HUES48 (cell line): Measurements from ENCODE around the gene CENPH.
"Not testable (repeated sequence)": the region's sequence is repeated elsewhere in the genome, so short reads cannot be mapped to it uniquely, and the experiment has no call there.

Experiments
- H3K27ac ChIP-seq: one replicate; pipeline ENCODE4 v1.7.0; 2013; ENCODE audit warnings: low read depth, low read length, inconsistent platforms
- H3K27me3 ChIP-seq: 2 replicates; pipeline ENCODE4 v1.6.1; 2013; ENCODE audit warnings: mild to moderate bottlenecking, low read length; ENCODE audit not compliant: control insufficient read depth, insufficient read depth
- H3K36me3 ChIP-seq: 2 replicates; pipeline ENCODE4 v1.6.1; 2013; ENCODE audit warnings: low read length; ENCODE audit not compliant: control insufficient read depth, insufficient read depth
- H3K4me1 ChIP-seq: 2 replicates; pipeline ENCODE4 v1.6.1; 2013; ENCODE audit warnings: mild to moderate bottlenecking, low read length; ENCODE audit not compliant: control insufficient read depth, insufficient read depth
- H3K4me3 ChIP-seq: 2 replicates; pipeline ENCODE4 v1.5.1; 2013; ENCODE audit warnings: mild to moderate bottlenecking, low read depth, low read length
- H3K9ac ChIP-seq: 2 replicates; pipeline ENCODE4 v1.6.1; 2013; ENCODE audit warnings: mild to moderate bottlenecking, low read depth, low read length, moderate library complexity
- H3K9me3 ChIP-seq: 2 replicates; pipeline ENCODE4 v1.6.1; 2013; ENCODE audit warnings: low read length; ENCODE audit not compliant: control insufficient read depth, insufficient read depth

CENPH gene

GRCh38 chr5:69230181-69230580 is 40.8 kb downstream of the CENPH start:
- peaks cover 37% of the 10 kb centered on the region for H3K36me3 ChIP-seq
- H3K4me1 ChIP-seq: 0 out of 2 replicates have a peak, but pooled peaks cover 3% of the 10 kb centered on the region
- no peaks in the 10 kb centered on the region for H3K9me3 ChIP-seq
- H3K27me3 ChIP-seq: no peaks in the 10 kb centered on the region
- no peak overlapping the region for H3K4me3 ChIP-seq
- H3K9ac ChIP-seq: no peak overlapping the region
- no peak overlapping the region for H3K27ac ChIP-seq

DNA sequence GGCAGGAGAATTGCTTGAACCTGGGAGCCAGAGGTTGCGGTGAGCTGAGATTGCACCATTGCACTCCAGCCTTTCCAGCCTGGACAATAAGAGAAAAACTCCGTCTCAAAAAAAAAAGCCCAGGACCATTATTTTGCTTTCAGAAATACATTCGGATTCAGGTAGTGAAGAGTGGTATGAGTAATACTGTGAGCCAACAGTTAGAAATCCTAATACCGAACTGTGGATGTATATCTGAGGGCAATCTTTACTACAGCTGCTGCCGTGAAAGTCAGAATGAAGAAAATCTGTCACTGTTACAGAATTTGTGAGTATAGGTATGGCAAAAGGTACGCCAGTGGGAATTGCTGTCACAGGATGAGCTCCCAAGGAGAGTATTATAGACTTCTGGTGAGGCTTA is 41.9 kb downstream of the CENPH start:
- H3K27me3 ChIP-seq: no peaks in the 10 kb centered on the region
- H3K36me3 ChIP-seq: peaks cover 33% of the 10 kb centered on the region
- no peak overlapping the region for H3K4me3 ChIP-seq
- H3K9ac ChIP-seq: no peak overlapping the region
- no peaks in the 10 kb centered on the region for H3K9me3 ChIP-seq
- 0 out of 2 replicates have a peak, but pooled peaks cover 3% of the 10 kb centered on the region for H3K4me1 ChIP-seq
- H3K27ac ChIP-seq: no peak overlapping the region

GRCh38 chr5:69231851-69232250 is 42.5 kb downstream of the CENPH start:
- Histone ChIP-seq H3K9ac (no peak overlapping the region), H3K9me3 (no peaks in the 10 kb centered on the region), H3K4me1 (0 out of 2 replicates have a peak, but pooled peaks cover 3% of the 10 kb centered on the region), H3K36me3 (peaks cover 32% of the 10 kb centered on the region), H3K4me3 (no peak overlapping the region), H3K27me3 (no peaks in the 10 kb centered on the region), H3K27ac (no peak overlapping the region)

DNA sequence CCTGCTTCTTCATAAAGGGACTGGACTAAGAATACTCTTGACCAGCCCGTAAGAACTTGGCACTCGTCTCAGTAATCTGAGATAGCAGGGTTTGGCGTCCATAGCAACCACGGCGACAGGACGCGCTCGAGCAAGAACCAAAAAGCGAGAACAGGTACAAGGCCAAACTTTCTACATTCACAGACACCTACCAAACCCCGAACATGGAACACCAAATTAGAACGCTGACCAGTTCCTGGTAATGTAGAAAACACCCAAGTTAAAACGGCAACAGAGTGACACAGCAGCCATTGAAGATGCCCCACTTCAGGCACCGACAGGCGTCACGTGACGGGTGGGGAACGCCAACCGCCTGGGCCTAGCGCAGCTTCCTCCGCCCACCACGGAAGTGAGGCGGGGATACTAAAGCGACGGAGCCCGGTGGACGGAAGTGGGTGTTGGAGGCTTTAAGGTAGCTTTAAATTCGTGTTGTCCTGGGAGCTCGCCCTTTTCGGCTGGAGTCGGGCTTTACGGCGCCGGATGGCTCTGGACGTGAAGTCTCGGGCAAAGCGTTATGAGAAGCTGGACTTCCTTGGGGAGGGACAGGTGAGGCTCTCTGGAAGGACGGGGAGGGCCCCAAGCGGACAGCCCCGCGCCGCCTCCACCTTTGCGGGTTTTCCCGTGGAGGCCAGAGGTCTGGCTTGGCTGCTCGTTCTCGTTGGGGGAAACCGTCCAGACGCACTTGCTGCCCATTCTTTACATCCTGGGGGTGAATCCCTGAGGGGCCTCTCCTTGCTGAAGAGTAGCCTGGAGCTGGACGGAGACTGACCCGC is 45.3 kb downstream of the CENPH start, which contains the start of gene CDK7:
Gene CDK7, plus strand, starts transcription at position 430 of the 812 bp plus-strand sequence. Its CDS starts 90 bp downstream, at position 520.
- Histone ChIP-seq H3K27me3 (no peaks in the 10 kb centered on the region), H3K36me3 (peaks cover 35% of the 10 kb centered on the region), H3K9me3 (no peaks in the 10 kb centered on the region), H3K4me3 (peak within 1 kb of the TSS; percentile 82), H3K9ac (peak within 1 kb of the TSS; percentile 77), H3K4me1 (0 out of 2 replicates have a peak, but pooled peaks cover 3% of the 10 kb centered on the region), H3K27ac (peak within 1 kb of the TSS; percentile 84)

GRCh38 chr5:69236733-69237132 is 47.4 kb downstream of the CENPH start:
- H3K27me3 ChIP-seq, H3K4me1 ChIP-seq, H3K9ac ChIP-seq, H3K9me3 ChIP-seq, H3K27ac ChIP-seq, H3K4me3 ChIP-seq: not testable (repeated sequence)
- H3K36me3 ChIP-seq: peaks cover 40% of the 10 kb centered on the region

- H3K4me1 ChIP-seq: 0 out of 2 replicates have a peak, but pooled peaks cover 3% of the 10 kb centered on the region
- H3K36me3 ChIP-seq: peaks cover 43% of the 10 kb centered on the region
- H3K27me3 ChIP-seq: no peaks in the 10 kb centered on the region
- H3K9me3 ChIP-seq: no peaks in the 10 kb centered on the region
- H3K4me3 ChIP-seq: no peak overlapping the region
- H3K27ac ChIP-seq: no peak overlapping the region
- H3K9ac ChIP-seq: no peak overlapping the region
These were observed 48.5 kb downstream of the CENPH start for GRCh38 chr5:69237877-69238276.

DNA sequence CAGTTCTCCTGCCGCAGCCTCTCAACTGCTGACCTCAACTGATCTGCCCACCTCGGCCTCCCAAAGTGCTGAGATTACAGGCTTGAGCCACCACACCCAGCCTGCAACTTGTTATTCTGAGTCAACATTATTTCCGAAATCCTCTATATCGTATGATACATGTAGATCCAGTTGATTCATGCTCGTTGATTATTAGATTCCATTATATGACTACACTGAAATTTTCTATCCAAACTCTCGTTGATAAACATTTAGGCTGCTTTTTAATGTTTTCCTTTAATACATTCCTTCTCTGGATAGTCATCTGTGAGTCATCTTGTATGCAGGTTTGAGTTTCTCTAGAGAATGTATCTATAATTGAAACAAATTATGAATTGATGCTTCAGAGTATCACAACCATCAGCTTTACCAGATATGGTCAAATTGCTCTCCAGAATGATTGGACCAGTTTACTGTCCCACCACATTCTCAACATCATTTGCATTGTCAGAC is 49.4 kb downstream of the CENPH start:
- no peak overlapping the region for H3K9ac ChIP-seq
- H3K27me3 ChIP-seq: no peaks in the 10 kb centered on the region
- no peaks in the 10 kb centered on the region for H3K9me3 ChIP-seq
- no peak overlapping the region for H3K4me3 ChIP-seq
- no peak overlapping the region for H3K27ac ChIP-seq
- H3K4me1 ChIP-seq: 0 out of 2 replicates have a peak, but pooled peaks cover 3% of the 10 kb centered on the region
- peaks cover 43% of the 10 kb centered on the region for H3K36me3 ChIP-seq

DNA sequence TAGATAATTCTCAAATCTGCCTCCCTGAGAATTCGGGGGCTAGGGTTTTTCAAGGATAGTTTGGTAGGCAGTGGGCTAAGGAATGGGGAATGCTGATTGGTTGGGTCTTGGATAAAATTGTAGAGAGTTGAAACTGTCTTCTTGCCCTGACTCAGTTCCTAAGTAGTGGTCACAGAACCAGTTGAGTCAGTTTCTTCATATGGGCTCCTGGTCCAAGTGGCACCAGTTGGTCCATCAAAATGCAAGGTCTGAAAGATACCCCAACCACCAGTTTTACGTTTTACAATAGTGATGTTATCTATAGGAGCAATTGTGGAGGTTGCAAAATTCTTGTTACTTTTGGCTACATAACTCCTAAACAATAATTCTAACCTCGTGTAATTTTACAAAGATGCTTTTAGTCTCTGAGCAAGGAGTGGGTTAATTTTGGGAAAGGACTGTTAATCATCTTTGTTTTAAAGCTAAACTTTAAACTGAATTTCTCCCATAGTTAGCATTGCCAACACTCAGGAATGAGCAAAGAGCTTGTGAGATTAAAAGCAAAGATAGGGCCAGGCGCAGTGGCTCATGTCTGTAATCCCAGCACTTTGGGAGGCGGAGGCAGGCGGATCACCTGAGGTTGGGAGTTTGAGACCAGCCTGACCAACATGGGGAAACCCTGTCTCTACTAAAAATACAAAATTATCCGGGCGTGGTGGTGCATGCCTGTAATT is 53.0 kb downstream of the CENPH start:
- H3K36me3 ChIP-seq: peaks cover 38% of the 10 kb centered on the region
- no peaks in the 10 kb centered on the region for H3K4me1 ChIP-seq
- no peaks in the 10 kb centered on the region for H3K27me3 ChIP-seq
- H3K4me3 ChIP-seq: no peak overlapping the region
- no peak overlapping the region for H3K27ac ChIP-seq
- no peaks in the 10 kb centered on the region for H3K9me3 ChIP-seq
- no peak overlapping the region for H3K9ac ChIP-seq

DNA sequence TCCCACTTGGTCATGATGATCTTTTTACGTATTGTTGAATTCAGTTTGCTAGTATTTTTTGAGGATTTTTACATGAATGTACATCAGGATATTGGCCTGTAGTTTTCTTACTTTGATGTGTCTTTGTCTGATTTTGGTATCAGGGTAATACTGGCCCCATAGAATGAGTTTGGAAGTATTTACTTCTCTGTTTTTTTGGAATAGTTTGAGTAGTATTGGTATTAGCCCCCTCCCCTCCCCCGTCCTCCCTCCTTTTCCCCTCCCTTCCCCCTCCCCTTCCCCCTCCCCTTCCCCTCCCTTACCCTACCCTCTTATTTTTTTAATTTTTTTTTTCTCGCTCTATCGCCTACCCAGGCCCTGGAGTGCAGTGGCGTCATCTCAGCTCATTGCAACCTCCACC is 55.6 kb downstream of the CENPH start:
- no peaks in the 10 kb centered on the region for H3K27me3 ChIP-seq
- H3K36me3 ChIP-seq: peaks cover 12% of the 10 kb centered on the region
- no peaks in the 10 kb centered on the region for H3K9me3 ChIP-seq
- no peak overlapping the region for H3K9ac ChIP-seq
- no peak overlapping the region for H3K4me3 ChIP-seq
- H3K27ac ChIP-seq: no peak overlapping the region
- no peaks in the 10 kb centered on the region for H3K4me1 ChIP-seq

DNA sequence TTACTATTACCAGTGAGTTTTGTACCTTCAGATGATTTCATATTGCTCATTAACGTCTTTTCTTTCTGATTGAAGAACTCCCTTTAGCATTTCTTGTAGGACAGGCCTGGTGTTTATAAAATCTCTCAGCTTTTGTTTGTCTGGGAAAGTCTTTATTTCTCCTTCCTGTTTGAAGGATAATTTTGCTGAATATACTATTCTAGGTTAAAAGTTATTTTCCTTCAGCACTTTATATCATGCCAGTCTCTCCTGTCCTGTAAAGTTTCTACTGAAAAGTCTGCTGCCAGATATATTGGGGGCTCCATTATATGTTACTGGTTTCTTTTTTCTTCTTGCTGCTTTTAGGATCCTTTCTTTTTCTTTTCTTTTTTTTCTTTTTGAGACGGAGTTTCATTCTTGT is 58.6 kb downstream of the CENPH start:
- no peaks in the 10 kb centered on the region for H3K27me3 ChIP-seq
- H3K4me3 ChIP-seq: no peak overlapping the region
- H3K9ac ChIP-seq: no peak overlapping the region
- H3K27ac ChIP-seq: no peak overlapping the region
- no peaks in the 10 kb centered on the region for H3K4me1 ChIP-seq
- peaks cover 10% of the 10 kb centered on the region; the same call in 1 of the 2 replicates for H3K36me3 ChIP-seq
- H3K9me3 ChIP-seq: no peaks in the 10 kb centered on the region

DNA sequence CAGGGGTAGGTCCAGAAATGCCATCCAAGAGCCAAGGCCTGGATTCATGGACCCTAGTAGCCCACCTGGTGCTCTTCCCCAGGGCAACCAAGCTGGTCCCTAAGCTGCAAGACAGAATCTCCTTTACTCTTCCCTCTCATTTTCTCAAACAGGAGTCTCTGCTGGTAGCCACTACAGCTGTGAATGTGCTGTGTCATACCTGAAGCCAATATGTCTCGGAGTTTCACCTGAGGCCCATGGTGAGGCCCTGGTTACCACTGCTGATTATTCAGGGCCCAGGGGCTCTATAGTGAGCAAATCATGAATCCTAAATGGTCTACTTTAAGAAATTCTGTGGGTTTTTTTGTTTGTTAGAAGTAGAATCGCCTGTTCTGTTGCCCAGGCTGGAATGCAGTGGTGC is 61.2 kb downstream of the CENPH start:
- Histone ChIP-seq H3K27me3 (no peaks in the 10 kb centered on the region), H3K4me3 (no peak overlapping the region), H3K4me1 (no peaks in the 10 kb centered on the region), H3K9me3 (no peaks in the 10 kb centered on the region), H3K9ac (no peak overlapping the region), H3K36me3 (peaks cover 22% of the 10 kb centered on the region), H3K27ac (no peak overlapping the region)
